DOHH2 (cell line): ENCODE data around the gene TMEM114.

ENCODE experiments used
- CTCF ChIP-seq: fragments of 200-600 bp; sonication (generic); IDR thresholded peaks from one replicate; pipeline ENCODE4 v1.5.1; 2014; ENCODE audit warnings: antibody characterized with exemption, mild to moderate bottlenecking, low read depth, low read length; ENCODE audit not compliant: poor library complexity, severe bottlenecking
- EZH2phosphoT487 ChIP-seq: fragments of 200-600 bp; sonication (generic); IDR thresholded peaks from 2 replicates; pipeline ENCODE4 v1.6.1; 2017; ENCODE audit warnings: borderline replicate concordance, mild to moderate bottlenecking, antibody characterized with exemption, low read length, moderate library complexity, mixed read lengths

- TF ChIP-seq CTCF (no peak), EZH2phosphoT487 (no peak)
These were observed 13.9 kb downstream of the TMEM114 start for GRCh38 chr16:8576141-8577004.
